Activated CD8-positive, alpha-beta T cell treated with anti-CD3 and anti-CD28 coated beads, Interleukin-2, amount 10 ng/mL, durations not matched to agents 7 days and 5 days (primary cell): ENCODE data around the gene ZNF580. TPM values are rescaled to one million over a fixed set of nuclear protein-coding genes. Genes with fewer than 3 reads are reported as not detected.
A peak's percentile ranks its signal among the peaks of the same experiment; 100 is the strongest.

Experiments
- ATAC-seq: fragments of 150-1000 bp; cut with Tn5 transposase; one replicate; pipeline ENCODE4 v1.10.0; 2021; ENCODE audit warnings: moderate library complexity
- CTCF ChIA-PET: fragments of 350-600 bp; sonication (Branson Sonifier 250); formaldehyde crosslinking; loops from one replicate; lab custom pipeline; 2021; ENCODE audit warnings: antibody characterized with exemption; lab: Charles Lee
- POLR2A ChIA-PET: fragments of 350-600 bp; sonication (Branson Sonifier 250); formaldehyde crosslinking; loops from one replicate; lab custom pipeline; 2021; ENCODE audit warnings: antibody characterized with exemption; lab: Charles Lee
- DNase-seq: peaks from one replicate; pipeline ENCODE4 v3.0.0-alpha.2; 2020
- H3K27ac Mint-ChIP-seq: one replicate; pipeline ENCODE4 v1.8.0; 2021; ENCODE audit warnings: mild to moderate bottlenecking, mixed read lengths
- H3K27me3 Mint-ChIP-seq: one replicate; pipeline ENCODE4 v1.8.0; 2021; ENCODE audit warnings: low read depth, mixed read lengths
- H3K36me3 Mint-ChIP-seq: one replicate; pipeline ENCODE4 v1.8.0; 2021; ENCODE audit warnings: low read depth, mixed read lengths
- H3K4me1 Mint-ChIP-seq: one replicate; pipeline ENCODE4 v1.8.0; 2021; ENCODE audit warnings: low read depth, mixed read lengths
- H3K4me3 Mint-ChIP-seq: one replicate; pipeline ENCODE4 v1.8.0; 2021; ENCODE audit warnings: mild to moderate bottlenecking, mixed read lengths
- H3K9me3 Mint-ChIP-seq: one replicate; pipeline ENCODE4 v1.8.0; 2022; ENCODE audit warnings: mixed read lengths; ENCODE audit not compliant: insufficient read depth
- total RNA-seq, 2 experiments: library from RNA; stranded (reverse); gene quantifications; one replicate each; pipeline ENCODE4 v1.2.3, GENCODE V29; 2021

The ZNF580 gene
- total RNA-seq, 2 experiments from 2014 or later = 30.2 to 32.1 TPM

- peaks cover 25% of the 10 kb centered on the region for H3K4me1 Mint-ChIP-seq
- H3K27ac Mint-ChIP-seq = no peak overlapping the region
- no peaks in the 10 kb centered on the region for H3K27me3 Mint-ChIP-seq
- no peak overlapping the region for H3K4me3 Mint-ChIP-seq
- peaks cover 34% of the 10 kb centered on the region for H3K36me3 Mint-ChIP-seq
- ChIA-PET POLR2A (interaction anchor here (1.7 kb wide), 1 partner anchor 12 kb away, joined by 7 read pairs; the partner anchor contains the start of gene ZNF865), CTCF (interaction anchor here (1.2 to 3.9 kb wide), 6 partner anchors 12 to 115 kb away, joined by 3 to 17 read pairs (median 6); partner anchors contain the start of gene ZNF865)
- no peak for ATAC-seq
- no peaks in the 10 kb centered on the region for H3K9me3 Mint-ChIP-seq
- no peak for DNase-seq
Observed at GRCh38 chr19:55618426-55618825, 22.4 kb upstream of the ZNF580 start.

GRCh38 chr19:55619286-55619685, 21.5 kb upstream of the ZNF580 start:
- Mint-ChIP-seq H3K4me1 (peaks cover 32% of the 10 kb centered on the region), H3K9me3 (peaks cover 4% of the 10 kb centered on the region), H3K27me3 (no peaks in the 10 kb centered on the region), H3K4me3 (no peak overlapping the region), H3K27ac (no peak overlapping the region), H3K36me3 (peaks cover 36% of the 10 kb centered on the region)
- ATAC-seq = no peak
- POLR2A ChIA-PET = interaction anchor here (2.1 kb wide), 1 partner anchor 13 kb away, joined by 7 read pairs; the partner anchor contains the start of gene ZNF865
- no peak for DNase-seq
- CTCF ChIA-PET = interaction anchor here (1.3 to 3.9 kb wide), 5 partner anchors 12 to 116 kb away, joined by 3 to 17 read pairs (median 6); partner anchors contain the start of gene ZNF865

GRCh38 chr19:55620410-55621204, 20.2 kb upstream of the ZNF580 start:
- CTCF ChIA-PET = interaction anchor here (0.9 to 3.9 kb wide), 4 partner anchors 11 to 117 kb away, joined by 3 to 17 read pairs (median 8); partner anchors contain the start of gene ZNF865
- DNase-seq (peak; percentile 49), ATAC-seq (no peak)
- Mint-ChIP-seq H3K9me3 (peaks cover 4% of the 10 kb centered on the region), H3K4me3 (no peak overlapping the region), H3K27ac (peak overlapping the region; percentile 68), H3K4me1 (peaks cover 40% of the 10 kb centered on the region), H3K27me3 (no peaks in the 10 kb centered on the region), H3K36me3 (peaks cover 34% of the 10 kb centered on the region)
- POLR2A ChIA-PET = interaction anchor here (2.1 kb wide), 1 partner anchor 15 kb away, joined by 7 read pairs; the partner anchor contains the start of gene ZNF865

- H3K4me1 Mint-ChIP-seq = peaks cover 45% of the 10 kb centered on the region
- peak overlapping the region; percentile 68 for H3K27ac Mint-ChIP-seq
- peaks cover 4% of the 10 kb centered on the region for H3K9me3 Mint-ChIP-seq
- ChIA-PET CTCF (interaction anchor here (3.2 to 7.1 kb wide), 3 partner anchors 10 to 16 kb away, joined by 13 to 59 read pairs (median 17); partner anchors contain the start of gene ZNF865), POLR2A (no interaction called here)
- no peak overlapping the region for H3K4me3 Mint-ChIP-seq
- H3K36me3 Mint-ChIP-seq = peaks cover 34% of the 10 kb centered on the region
- H3K27me3 Mint-ChIP-seq = no peaks in the 10 kb centered on the region
- no peak for ATAC-seq
- DNase-seq = no peak
Observed at GRCh38 chr19:55621205-55621672, 19.6 kb upstream of the ZNF580 start.

- peaks cover under 1% of the 10 kb centered on the region for H3K27me3 Mint-ChIP-seq
- CTCF ChIA-PET = interaction anchor here (3.9 to 7.1 kb wide), 2 partner anchors 10 to 16 kb away, joined by 13 to 59 read pairs; partner anchors contain the start of gene ZNF865
- DNase-seq (no peak), ATAC-seq (no peak)
- H3K27ac Mint-ChIP-seq = no peak overlapping the region
- peaks cover 30% of the 10 kb centered on the region for H3K36me3 Mint-ChIP-seq
- H3K4me3 Mint-ChIP-seq = no peak overlapping the region
- peaks cover 50% of the 10 kb centered on the region for H3K4me1 Mint-ChIP-seq
- peaks cover 4% of the 10 kb centered on the region for H3K9me3 Mint-ChIP-seq
- POLR2A ChIA-PET = no interaction called here
Observed at GRCh38 chr19:55621673-55622231, 19.1 kb upstream of the ZNF580 start.

GRCh38 chr19:55622242-55622969, 18.4 kb upstream of the ZNF580 start:
- ATAC-seq (no peak), DNase-seq (no peak)
- H3K27me3 Mint-ChIP-seq = peaks cover 3% of the 10 kb centered on the region
- POLR2A ChIA-PET = no interaction called here
- H3K27ac Mint-ChIP-seq = no peak overlapping the region
- peaks cover 56% of the 10 kb centered on the region for H3K4me1 Mint-ChIP-seq
- CTCF ChIA-PET = interaction anchor here (0.9 to 7.1 kb wide), 3 partner anchors 10 to 119 kb away, joined by 3 to 59 read pairs (median 24); partner anchors contain the start of gene ZNF865
- H3K4me3 Mint-ChIP-seq = no peak overlapping the region
- peaks cover 26% of the 10 kb centered on the region for H3K36me3 Mint-ChIP-seq
- H3K9me3 Mint-ChIP-seq = peaks cover 4% of the 10 kb centered on the region

GRCh38 chr19:55623130-55623529, 17.7 kb upstream of the ZNF580 start:
- peaks cover 22% of the 10 kb centered on the region for H3K36me3 Mint-ChIP-seq
- POLR2A ChIA-PET = no interaction called here

GRCh38 chr19:55623561-55623960, 17.2 kb upstream of the ZNF580 start:
- peaks cover 22% of the 10 kb centered on the region for H3K36me3 Mint-ChIP-seq
- POLR2A ChIA-PET = interaction anchor here (1.6 to 2.8 kb wide), 2 partner anchors 17 to 24 kb away, joined by 10 to 27 read pairs; partner anchors contain the start of genes FIZ1 and ZNF865

More at GRCh38 chr19:55623130-55623529, 17.7 kb upstream of the ZNF580 start:
- H3K27me3 Mint-ChIP-seq = peaks cover 8% of the 10 kb centered on the region
- DNase-seq (no peak), ATAC-seq (no peak)
- CTCF ChIA-PET = interaction anchor here (0.9 to 7.1 kb wide), 4 partner anchors 10 to 119 kb away, joined by 3 to 59 read pairs (median 18); partner anchors contain the start of gene ZNF865
- H3K4me1 Mint-ChIP-seq = peaks cover 60% of the 10 kb centered on the region
- peaks cover 4% of the 10 kb centered on the region for H3K9me3 Mint-ChIP-seq
- H3K4me3 Mint-ChIP-seq = no peak overlapping the region
- no peak overlapping the region for H3K27ac Mint-ChIP-seq

GRCh38 chr19:55624109-55625003, 16.4 kb upstream of the ZNF580 start, which contains the start of gene ZNF784:
TSS of gene ZNF784 (minus strand) at chr19:55624566. CDS start at chr19:55624561, 5 bp downstream.
- Mint-ChIP-seq H3K9me3 (peaks cover 4% of the 10 kb centered on the region), H3K4me3 (peak within 1 kb of the TSS; percentile 85)

More at GRCh38 chr19:55623561-55623960, 17.2 kb upstream of the ZNF580 start:
- DNase-seq (no peak), ATAC-seq (no peak)
- peaks cover 60% of the 10 kb centered on the region for H3K4me1 Mint-ChIP-seq
- H3K27me3 Mint-ChIP-seq = peaks cover 10% of the 10 kb centered on the region
- CTCF ChIA-PET = interaction anchor here (1.5 to 7.1 kb wide), 5 partner anchors 9 to 120 kb away, joined by 5 to 59 read pairs (median 13); partner anchors contain the start of gene ZNF865
- peak overlapping the region; percentile 85 for H3K4me3 Mint-ChIP-seq
- H3K27ac Mint-ChIP-seq = no peak overlapping the region
- H3K9me3 Mint-ChIP-seq = peaks cover 4% of the 10 kb centered on the region

GRCh38 chr19:55625004-55625326, 15.8 kb upstream of the ZNF580 start:
- Mint-ChIP-seq H3K27ac (peak overlapping the region; percentile 98), H3K4me1 (peaks cover 53% of the 10 kb centered on the region), H3K9me3 (peaks cover 4% of the 10 kb centered on the region), H3K4me3 (peak overlapping the region; percentile 85), H3K36me3 (peaks cover 15% of the 10 kb centered on the region), H3K27me3 (peaks cover 13% of the 10 kb centered on the region)
- DNase-seq = no peak
- ChIA-PET CTCF (interaction anchor here (0.9 to 7.1 kb wide), 13 partner anchors 8 to 371 kb away, joined by 3 to 59 read pairs (median 6); partner anchors contain the start of genes FIZ1 and ZNF865), POLR2A (interaction anchor here (0.6 to 2.8 kb wide), 9 partner anchors 10 to 685 kb away, joined by 3 to 27 read pairs (median 3); partner anchors contain the start of genes FIZ1, NAT14, PPP6R1 and ZNF865)
- no peak for ATAC-seq

More at GRCh38 chr19:55624109-55625003, 16.4 kb upstream of the ZNF580 start, which contains the start of gene ZNF784:
- POLR2A ChIA-PET = interaction anchor here (0.6 to 2.8 kb wide), 8 partner anchors 10 to 365 kb away, joined by 3 to 27 read pairs (median 3); partner anchors contain the start of genes FIZ1, NAT14, PPP6R1 and ZNF865
- CTCF ChIA-PET = interaction anchor here (0.8 to 7.1 kb wide), 11 partner anchors 9 to 370 kb away, joined by 3 to 59 read pairs (median 5); partner anchors contain the start of genes FIZ1 and ZNF865
- H3K36me3 Mint-ChIP-seq = peaks cover 19% of the 10 kb centered on the region
- peak; percentile 62 for ATAC-seq
- peak within 1 kb of the TSS; percentile 98 for H3K27ac Mint-ChIP-seq
- peaks cover 57% of the 10 kb centered on the region for H3K4me1 Mint-ChIP-seq
- peaks cover 13% of the 10 kb centered on the region for H3K27me3 Mint-ChIP-seq
- peak; percentile 94 for DNase-seq
